ENCODE measurements around the gene TRMT61A.
A peak's percentile ranks its signal among the peaks of the same experiment; 100 is the strongest.

The TRMT61A gene

DNA sequence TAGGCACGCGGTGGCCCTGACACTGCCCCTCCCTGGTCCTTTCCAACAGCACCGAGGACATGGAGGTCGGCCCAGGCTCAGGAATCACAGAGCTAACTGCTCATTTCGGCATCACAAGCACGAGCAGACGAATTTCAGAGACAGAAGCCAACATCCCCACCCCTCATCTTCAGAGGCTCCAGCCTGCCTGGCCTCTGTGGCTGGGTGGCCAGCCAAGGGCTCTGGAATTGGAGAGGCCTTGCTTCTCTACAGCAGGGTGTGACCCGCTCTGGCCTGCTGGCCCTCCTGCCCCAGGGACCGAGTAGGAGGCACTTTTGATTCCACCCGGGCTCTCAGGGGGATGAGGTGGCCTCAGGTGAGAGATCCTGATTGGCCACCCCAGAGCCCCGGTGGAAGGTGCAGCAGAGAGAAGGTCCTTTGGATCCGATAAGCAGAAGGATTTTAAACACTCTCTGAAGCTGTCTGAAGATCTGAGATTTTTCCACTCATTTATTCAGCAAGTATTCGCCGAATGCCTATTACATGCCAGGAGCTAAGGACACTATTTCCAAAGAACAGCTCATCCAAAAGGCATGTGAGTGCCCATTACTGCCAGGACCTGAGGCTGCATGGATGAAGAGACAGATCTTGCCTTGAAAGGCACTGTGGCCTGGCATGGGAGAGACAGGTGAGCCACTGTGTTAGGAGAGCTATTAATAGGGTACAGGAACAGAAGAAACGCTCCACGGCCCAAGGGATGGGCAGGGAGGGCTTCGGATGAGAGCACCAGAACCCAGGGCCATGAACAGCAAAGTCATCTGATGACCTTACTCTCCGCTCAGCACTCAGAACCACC lies 23.2 kb downstream of the TRMT61A start:
- in situ Hi-C loops (cut with HindIII; ENCODE audit: low pct_unique_long_range_greater_than_20kb, low sequenced_read_pairs) = no loop called here
- TF ChIP-seq JUND (IDR thresholded peaks at IDR 0.05; ENCODE audit: low read depth) = no peak; the same call in 1 of the 2 replicates
- DNase-seq (ENCODE audit: low read depth in 1 of 2, low spot score in 1 of 2) = peak; percentile 58 to 78

DNA sequence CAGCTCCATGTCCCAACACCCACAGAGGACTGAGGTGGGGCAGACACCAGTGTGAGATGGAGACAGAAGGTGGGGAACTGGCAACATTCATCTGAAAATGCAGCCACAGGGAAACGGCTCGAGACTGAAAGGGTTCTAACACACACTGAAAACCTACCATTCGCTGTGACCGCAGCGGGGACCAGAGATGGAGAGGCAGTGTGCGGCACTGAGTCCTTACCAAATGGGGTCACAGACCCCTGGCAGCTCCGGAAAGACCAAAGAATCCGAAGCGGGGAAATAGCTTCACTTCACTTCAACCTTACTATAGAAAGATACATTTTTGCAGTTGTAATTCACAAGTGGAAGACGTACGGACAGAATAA lies 23.8 kb downstream of the TRMT61A start:
- in situ Hi-C loops (cut with HindIII; ENCODE audit: low pct_unique_long_range_greater_than_20kb, low sequenced_read_pairs) = no loop called here
- DNase-seq (ENCODE audit: low read depth in 1 of 2, low spot score in 1 of 2) = no peak
- no peak for TF ChIP-seq JUND (IDR thresholded peaks at IDR 0.05; ENCODE audit: low read depth)

GRCh38 chr14:103555559-103556337 lies 26.8 kb downstream of the TRMT61A start:
- no peak for DNase-seq (ENCODE audit: low read depth in 1 of 2, low spot score in 1 of 2)
- in situ Hi-C loops (cut with HindIII; ENCODE audit: low pct_unique_long_range_greater_than_20kb, low sequenced_read_pairs) = no loop called here
- TF ChIP-seq JUND (IDR thresholded peaks at IDR 0.05; ENCODE audit: low read depth) = no peak

DNA sequence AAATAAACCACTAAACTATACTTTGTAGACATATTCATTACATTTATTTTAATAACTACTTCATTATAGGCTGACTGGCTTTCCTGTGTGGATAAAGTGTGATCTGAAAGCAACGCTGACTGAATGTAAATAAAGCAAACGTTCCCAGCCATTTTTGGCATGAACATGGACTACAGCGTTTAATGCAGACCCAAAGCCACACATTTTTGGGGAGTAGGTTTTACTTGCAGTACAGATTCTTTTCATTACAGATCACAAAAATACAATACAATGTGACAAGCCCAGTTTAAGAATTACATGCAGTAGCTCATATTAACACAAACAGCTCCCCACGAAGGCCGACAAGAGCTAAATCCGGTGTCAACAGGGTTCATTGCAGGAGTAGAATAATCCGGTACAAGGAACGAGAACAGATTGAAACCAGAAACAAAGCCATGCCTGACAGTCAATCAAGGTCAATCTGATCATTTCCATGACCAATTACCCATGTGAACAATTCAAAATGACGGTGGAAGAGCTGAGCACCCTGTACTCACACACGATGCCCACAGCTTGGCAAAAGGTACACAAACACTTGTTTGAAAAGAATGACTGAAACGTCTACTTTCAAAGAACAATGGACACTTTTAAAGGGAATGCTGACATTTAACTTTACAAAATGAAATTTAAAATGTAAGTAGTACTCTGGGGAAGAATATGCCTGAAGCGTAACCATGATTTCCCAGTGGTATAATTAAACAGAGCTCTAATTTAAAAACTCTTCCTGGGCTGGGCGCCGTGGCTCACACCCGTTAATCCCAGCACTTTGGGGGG lies 28.2 kb downstream of the TRMT61A start:
- TF ChIP-seq JUND (IDR thresholded peaks at IDR 0.05; ENCODE audit: low read depth) = no peak
- in situ Hi-C loops (cut with HindIII; ENCODE audit: low pct_unique_long_range_greater_than_20kb, low sequenced_read_pairs) = no loop called here
- no peak for DNase-seq (ENCODE audit: low read depth in 1 of 2, low spot score in 1 of 2)

- in situ Hi-C loops (cut with HindIII; ENCODE audit: low pct_unique_long_range_greater_than_20kb, low sequenced_read_pairs) = no loop called here
- no peak for TF ChIP-seq JUND (IDR thresholded peaks at IDR 0.05; ENCODE audit: low read depth)
- DNase-seq (ENCODE audit: low read depth in 1 of 2, low spot score in 1 of 2) = no peak
Observed at GRCh38 chr14:103558071-103558882, 29.3 kb downstream of the TRMT61A start.

DNA sequence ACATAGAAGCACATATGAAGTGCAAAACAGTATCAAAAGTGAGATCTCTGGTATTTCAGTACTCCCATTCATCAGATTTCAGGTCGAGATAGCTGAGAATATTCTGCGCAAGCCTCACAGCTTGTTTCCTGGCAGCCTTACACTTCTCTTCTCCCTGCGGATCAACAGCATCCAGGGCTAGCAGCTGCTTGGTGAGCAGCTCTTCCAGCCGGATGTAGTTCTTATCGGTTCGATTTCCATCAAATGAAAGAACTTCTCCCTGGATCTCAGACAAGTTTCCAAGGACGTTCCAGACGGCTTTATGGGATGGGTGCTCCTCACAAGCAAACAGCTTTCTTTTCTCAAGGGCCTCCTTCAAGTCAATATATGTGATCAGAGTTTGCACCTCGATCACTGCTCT lies 30.8 kb downstream of the TRMT61A start:
- in situ Hi-C loops (cut with HindIII; ENCODE audit: low pct_unique_long_range_greater_than_20kb, low sequenced_read_pairs) = no loop called here
- TF ChIP-seq JUND (IDR thresholded peaks at IDR 0.05; ENCODE audit: low read depth) = no peak
- DNase-seq (ENCODE audit: low read depth in 1 of 2, low spot score in 1 of 2) = no peak

- in situ Hi-C loops (cut with HindIII; ENCODE audit: low pct_unique_long_range_greater_than_20kb, low sequenced_read_pairs) = no loop called here
- TF ChIP-seq JUND (IDR thresholded peaks at IDR 0.05; ENCODE audit: low read depth) = no peak
- DNase-seq (ENCODE audit: low read depth in 1 of 2, low spot score in 1 of 2) = no peak
Observed at GRCh38 chr14:103560691-103561090, 31.7 kb downstream of the TRMT61A start.

DNA sequence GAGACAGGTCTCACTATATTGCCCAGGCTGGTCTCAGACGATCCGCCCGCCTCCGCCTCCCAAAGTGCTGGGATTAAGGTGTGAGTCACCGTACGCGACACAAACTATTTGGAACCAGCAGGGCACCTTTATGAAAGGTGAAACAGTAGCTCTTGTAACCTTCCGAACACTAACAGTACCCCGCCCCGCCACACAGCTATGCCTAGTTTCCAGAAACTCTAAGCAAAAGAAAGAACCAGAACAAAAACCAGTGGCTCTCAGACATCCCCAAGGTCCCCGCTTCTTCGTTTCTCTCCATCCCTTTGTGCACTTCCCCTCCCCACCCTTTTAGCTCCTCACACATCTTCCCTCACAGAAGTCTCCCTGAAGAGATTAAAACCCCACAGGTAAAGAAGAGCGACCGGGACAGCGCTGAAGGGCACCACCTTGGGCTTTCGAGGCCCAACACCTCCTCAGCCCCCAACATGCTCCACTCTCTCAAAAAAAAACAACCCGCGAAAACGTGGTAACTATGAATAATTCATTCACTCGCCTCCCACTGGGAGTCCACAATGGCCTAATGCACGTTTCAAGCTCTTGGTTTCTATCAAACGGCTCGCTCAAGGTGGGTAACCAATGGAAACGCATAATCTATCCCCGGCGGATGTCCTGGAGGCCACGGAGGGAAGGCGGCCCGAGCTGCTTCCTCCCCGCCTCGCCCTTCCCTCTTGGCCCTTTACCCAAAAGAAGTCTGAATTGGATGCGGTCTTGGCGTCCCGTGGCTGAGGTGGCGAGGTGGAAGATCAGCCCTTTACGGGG lies 32.6 kb downstream of the TRMT61A start:
- DNase-seq (ENCODE audit: low read depth in 1 of 2, low spot score in 1 of 2) = peak in 1 of 2 experiments; percentile 55
- no peak for TF ChIP-seq JUND (IDR thresholded peaks at IDR 0.05; ENCODE audit: low read depth)
- in situ Hi-C loops (cut with HindIII; ENCODE audit: low pct_unique_long_range_greater_than_20kb, low sequenced_read_pairs) = no loop called here

- no peak for TF ChIP-seq JUND (IDR thresholded peaks at IDR 0.05; ENCODE audit: low read depth)
- in situ Hi-C loops (cut with HindIII; ENCODE audit: low pct_unique_long_range_greater_than_20kb, low sequenced_read_pairs) = no loop called here
- DNase-seq (ENCODE audit: low read depth in 1 of 2, low spot score in 1 of 2) = no peak
Observed at GRCh38 chr14:103562179-103562428, 33.1 kb downstream of the TRMT61A start.

DNA sequence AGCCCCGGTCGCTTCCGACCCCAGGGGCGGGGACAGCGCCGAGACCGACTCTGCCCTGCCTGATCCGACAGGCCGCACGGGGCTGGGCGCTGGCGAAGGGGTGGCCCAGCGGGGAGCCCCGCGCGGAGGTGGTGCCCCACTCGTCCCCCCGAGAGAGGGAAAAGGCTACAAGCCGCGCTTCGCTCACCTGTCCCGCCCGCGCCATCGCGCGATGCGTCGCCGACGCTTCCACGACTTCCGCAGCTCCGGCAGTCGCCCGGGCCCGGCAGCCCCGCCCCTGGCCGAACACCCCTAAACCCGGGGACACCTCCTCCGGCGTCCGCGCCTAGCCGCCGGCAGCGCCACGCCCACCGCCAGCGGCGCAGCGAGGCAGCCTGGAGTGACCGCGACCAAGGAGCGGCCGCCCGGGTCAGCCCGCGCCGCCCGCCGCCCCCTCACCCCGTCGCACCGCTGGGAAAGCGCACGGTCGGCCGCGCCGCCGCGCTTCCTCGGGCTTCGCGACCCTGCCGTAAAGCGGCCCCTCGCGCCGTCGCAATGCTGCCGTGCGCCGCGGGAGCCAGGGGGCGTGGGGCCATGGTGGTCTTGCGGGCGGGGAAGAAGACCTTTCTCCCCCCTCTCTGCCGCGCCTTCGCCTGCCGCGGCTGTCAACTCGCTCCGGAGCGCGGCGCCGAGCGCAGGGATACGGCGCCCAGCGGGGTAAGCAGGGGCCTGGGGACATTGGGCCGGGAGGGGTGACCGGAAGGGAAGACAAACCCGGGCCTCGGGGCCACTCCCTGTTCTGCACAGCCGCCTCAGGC lies 33.6 kb downstream of the TRMT61A start, which contains the start of the genes BAG5 and COA8:
Gene BAG5, minus strand, starts transcription at position 229 of the 797 bp plus-strand sequence. CDS start 1,493 bp downstream, outside the sequence.
Gene COA8, plus strand, starts transcription at position 532 of the 797 bp plus-strand sequence. Its CDS starts 42 bp downstream, at position 574.
- peak; percentile 87 to 95 for DNase-seq (ENCODE audit: low read depth in 1 of 2, low spot score in 1 of 2)
- in situ Hi-C loops (cut with HindIII; ENCODE audit: low pct_unique_long_range_greater_than_20kb, low sequenced_read_pairs) = no loop called here
- TF ChIP-seq JUND (IDR thresholded peaks at IDR 0.05; ENCODE audit: low read depth) = no peak
